ENCODE results near the gene ARHGEF9.

DNA sequence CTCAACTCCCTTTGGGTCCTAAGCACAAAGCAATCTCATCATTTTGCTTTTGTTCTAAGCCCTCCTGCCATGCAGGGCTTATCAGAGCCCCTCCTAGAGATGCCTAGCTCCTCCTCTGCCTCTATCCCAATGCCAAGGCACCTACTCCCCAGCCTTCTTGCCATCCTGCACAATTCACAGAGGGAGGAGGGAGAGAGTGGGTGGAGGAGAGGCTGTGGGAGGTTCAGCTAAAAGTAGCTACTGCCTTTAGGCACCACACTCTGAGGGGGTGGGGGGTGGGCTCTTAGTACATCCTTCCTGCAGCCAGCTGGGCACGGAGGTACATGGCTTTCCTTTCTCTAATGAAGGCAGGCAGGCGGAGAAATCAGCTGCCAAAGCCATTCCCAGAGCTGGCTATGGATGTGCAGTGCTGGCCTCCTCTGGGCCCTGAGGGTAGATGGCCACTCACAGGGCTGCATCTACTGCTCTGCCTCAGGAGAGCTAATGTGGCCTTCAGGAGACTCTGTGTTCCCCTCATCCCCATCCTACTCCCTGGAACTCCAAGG lies 40.1 kb downstream of the ARHGEF9 start:
- TF ChIP-seq ZEB2 (tag by site-specific recombination; IDR thresholded peaks at IDR 0.05): no peak
- TF ChIP-seq, protein P1, sequence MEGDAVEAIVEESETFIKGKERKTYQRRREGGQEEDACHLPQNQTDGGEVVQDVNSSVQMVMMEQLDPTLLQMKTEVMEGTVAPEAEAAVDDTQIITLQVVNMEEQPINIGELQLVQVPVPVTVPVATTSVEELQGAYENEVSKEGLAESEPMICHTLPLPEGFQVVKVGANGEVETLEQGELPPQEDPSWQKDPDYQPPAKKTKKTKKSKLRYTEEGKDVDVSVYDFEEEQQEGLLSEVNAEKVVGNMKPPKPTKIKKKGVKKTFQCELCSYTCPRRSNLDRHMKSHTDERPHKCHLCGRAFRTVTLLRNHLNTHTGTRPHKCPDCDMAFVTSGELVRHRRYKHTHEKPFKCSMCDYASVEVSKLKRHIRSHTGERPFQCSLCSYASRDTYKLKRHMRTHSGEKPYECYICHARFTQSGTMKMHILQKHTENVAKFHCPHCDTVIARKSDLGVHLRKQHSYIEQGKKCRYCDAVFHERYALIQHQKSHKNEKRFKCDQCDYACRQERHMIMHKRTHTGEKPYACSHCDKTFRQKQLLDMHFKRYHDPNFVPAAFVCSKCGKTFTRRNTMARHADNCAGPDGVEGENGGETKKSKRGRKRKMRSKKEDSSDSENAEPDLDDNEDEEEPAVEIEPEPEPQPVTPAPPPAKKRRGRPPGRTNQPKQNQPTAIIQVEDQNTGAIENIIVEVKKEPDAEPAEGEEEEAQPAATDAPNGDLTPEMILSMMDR (tag by site-specific recombination; IDR thresholded peaks at IDR 0.05): no peak
